ENCODE data around the gene XAB2. TPM values are rescaled to one million over a fixed set of nuclear protein-coding genes. Genes with fewer than 3 reads are reported as not detected.

Gene XAB2
- total RNA-seq = 39.0 and 39.7 TPM in 2 replicates

- intact Hi-C loops (cut with micrococcal nuclease) = loop anchor here (1.0 kb wide), 2 partner anchors 94 to 200 kb away; partner anchors contain the start of gene PNPLA6
Measured at GRCh38 chr19:7629347-7630054, at the start of gene XAB2, which contains the start of gene PET100. XAB2 (minus strand) TSS chr19:7629545; CDS start chr19:7629527, 18 bp downstream. PET100 (plus strand) TSS chr19:7629793; CDS start chr19:7629834, 41 bp downstream.

GRCh38 chr19:7677669-7678311 is 48.4 kb upstream of the XAB2 start:
- intact Hi-C loops (cut with micrococcal nuclease) = no loop called here

- intact Hi-C loops (cut with micrococcal nuclease) = no loop called here
Measured at GRCh38 chr19:7676854-7677253, 47.5 kb upstream of the XAB2 start, which contains the start of gene MCEMP1. MCEMP1 (plus strand) TSS chr19:7677090; CDS start chr19:7677121, 31 bp downstream.

GRCh38 chr19:7676376-7676775 is 47.0 kb upstream of the XAB2 start:
- intact Hi-C loops (cut with micrococcal nuclease) = no loop called here

GRCh38 chr19:7674010-7675005 is 45.0 kb upstream of the XAB2 start:
- intact Hi-C loops (cut with micrococcal nuclease) = no loop called here

GRCh38 chr19:7672522-7672921 is 43.2 kb upstream of the XAB2 start:
- intact Hi-C loops (cut with micrococcal nuclease) = no loop called here

GRCh38 chr19:7670790-7671189 is 41.4 kb upstream of the XAB2 start:
- intact Hi-C loops (cut with micrococcal nuclease) = no loop called here

- intact Hi-C loops (cut with micrococcal nuclease) = no loop called here
Measured at GRCh38 chr19:7670150-7670783, 40.9 kb upstream of the XAB2 start.

GRCh38 chr19:7669641-7670040 is 40.3 kb upstream of the XAB2 start:
- intact Hi-C loops (cut with micrococcal nuclease) = no loop called here

- intact Hi-C loops (cut with micrococcal nuclease) = no loop called here
Measured at GRCh38 chr19:7668842-7669241, 39.5 kb upstream of the XAB2 start, which contains the start of gene RETN. RETN (plus strand) TSS chr19:7669049; CDS start chr19:7669327, 278 bp downstream.

- intact Hi-C loops (cut with micrococcal nuclease) = no loop called here
Measured at GRCh38 chr19:7665076-7665475, 35.7 kb upstream of the XAB2 start.

GRCh38 chr19:7663706-7664105 is 34.4 kb upstream of the XAB2 start:
- intact Hi-C loops (cut with micrococcal nuclease) = no loop called here

- intact Hi-C loops (cut with micrococcal nuclease) = no loop called here
Measured at GRCh38 chr19:7662657-7663056, 33.3 kb upstream of the XAB2 start.

GRCh38 chr19:7661744-7662538 is 32.6 kb upstream of the XAB2 start:
- intact Hi-C loops (cut with micrococcal nuclease) = no loop called here

- intact Hi-C loops (cut with micrococcal nuclease) = no loop called here
Measured at GRCh38 chr19:7658219-7658686, 28.9 kb upstream of the XAB2 start.

GRCh38 chr19:7657131-7657751 is 27.9 kb upstream of the XAB2 start:
- intact Hi-C loops (cut with micrococcal nuclease) = no loop called here

GRCh38 chr19:7655581-7655980 is 26.2 kb upstream of the XAB2 start:
- intact Hi-C loops (cut with micrococcal nuclease) = no loop called here

- intact Hi-C loops (cut with micrococcal nuclease) = no loop called here
Measured at GRCh38 chr19:7654401-7654800, 25.1 kb upstream of the XAB2 start.

- intact Hi-C loops (cut with micrococcal nuclease) = loop anchor here (1.0 kb wide), 2 partner anchors 29 to 147 kb away; no protein-coding TSS in a partner anchor
Measured at GRCh38 chr19:7652061-7652641, 22.8 kb upstream of the XAB2 start.

Data from T-helper 2 cell treated with Interferon-gamma antibody and Interleukin-4, amounts not matched to agents 100 ng/mL and 5 ng/mL, for 36 hours (primary cell).